Measurements from ENCODE around the gene RUFY3. TPM values are rescaled to one million over a fixed set of nuclear protein-coding genes. Genes with fewer than 3 reads are reported as not detected.

The RUFY3 gene
- total and polyA plus RNA-seq, 9 of the 15 experiments (the other 6 are each of a cell fraction or from before 2014, with no cell fraction given), result 4.2 to 31.1 (median 21.5) TPM

- peak; percentile 100 for TF ChIP-seq ZBTB40 (IDR thresholded peaks at IDR 0.05)
- no peak for TF ChIP-seq ZBTB40 (CRISPR knock-in tag; IDR thresholded peaks at IDR 0.05)
- no peak for TF ChIP-seq HDAC6 (IDR thresholded peaks at IDR 0.05; ENCODE audit: low read depth, low read length)
- TF ChIP-seq RCOR1 (IDR thresholded peaks at IDR 0.05; ENCODE audit: borderline replicate concordance in 1 of 2, low read depth in 2 of 2, low read length in 2 of 2), result peak in 1 of 2 experiments; percentile 69; a peak in 3 of 4 replicates
- TF ChIP-seq NR3C1 (CRISPR knock-in tag; IDR thresholded peaks at IDR 0.05), result no peak
- TF ChIP-seq HDAC2 (IDR thresholded peaks at IDR 0.05), result peak; percentile 90; the same call in 1 of the 2 replicates
- TF ChIP-seq ZBTB34 (CRISPR knock-in tag; IDR thresholded peaks at IDR 0.05), result no peak
- no peak for TF ChIP-seq HEY1 (CRISPR knock-in tag; IDR thresholded peaks at IDR 0.05; ENCODE audit: borderline replicate concordance)
- peak; percentile 82 for TF ChIP-seq RBBP5 (IDR thresholded peaks at IDR 0.05; ENCODE audit: borderline replicate concordance, insufficient read depth, low read length, poor library complexity, severe bottlenecking)
- peak; percentile 60 for TF ChIP-seq BHLHE40 (IDR thresholded peaks at IDR 0.05; ENCODE audit: low read length)
- peak; percentile 35 for TF ChIP-seq SMAD1 (IDR thresholded peaks at IDR 0.05; ENCODE audit: low read depth, low read length, partially characterized antibody)
- no peak for TF ChIP-seq CSDE1 (IDR thresholded peaks at IDR 0.05)
- TF ChIP-seq ZNF668 (CRISPR knock-in tag; IDR thresholded peaks at IDR 0.05), result no peak
- TF ChIP-seq SMAD3 (CRISPR knock-in tag; conservative IDR thresholded peaks at IDR 0.05), result 0 out of 2 replicates have a peak, but pooled peaks have one; percentile 56
- peak; percentile 52 to 57; a peak in 3 of 4 replicates for TF ChIP-seq SIX5 (IDR thresholded peaks at IDR 0.05; ENCODE audit: borderline replicate concordance in 1 of 2, insufficient read depth in 1 of 2, low read depth in 1 of 2, low read length in 2 of 2)
- no peak for TF ChIP-seq BMI1 (IDR thresholded peaks at IDR 0.05; ENCODE audit: low read length)
- TF ChIP-seq ZNF79 (CRISPR knock-in tag; IDR thresholded peaks at IDR 0.05; ENCODE audit: low read depth), result no peak
Observed at GRCh38 chr4:70687821-70688794, 33.7 kb upstream of the RUFY3 start, which contains the start of gene UTP3 (continued).

All from K562 (cell line).